WTC11 (cell line): ENCODE measurements around the gene CEP78.

ENCODE experiments used
- SMAD3 ChIP-seq: sonication (generic); formaldehyde crosslinking; IDR thresholded peaks from 2 replicates; pipeline ENCODE4 v1.8.0; 2022; ENCODE audit warnings: missing genetic modification reagents, mild to moderate bottlenecking, borderline replicate concordance
- TF ChIP-seq, protein P1 (sequence below): fragments of 250-450 bp; sonication (Bioruptor Pico); IDR thresholded peaks from 2 replicates; pipeline ENCODE4 v2.1.2; 2022; ENCODE audit warnings: mild to moderate bottlenecking, moderate library complexity

DNA sequence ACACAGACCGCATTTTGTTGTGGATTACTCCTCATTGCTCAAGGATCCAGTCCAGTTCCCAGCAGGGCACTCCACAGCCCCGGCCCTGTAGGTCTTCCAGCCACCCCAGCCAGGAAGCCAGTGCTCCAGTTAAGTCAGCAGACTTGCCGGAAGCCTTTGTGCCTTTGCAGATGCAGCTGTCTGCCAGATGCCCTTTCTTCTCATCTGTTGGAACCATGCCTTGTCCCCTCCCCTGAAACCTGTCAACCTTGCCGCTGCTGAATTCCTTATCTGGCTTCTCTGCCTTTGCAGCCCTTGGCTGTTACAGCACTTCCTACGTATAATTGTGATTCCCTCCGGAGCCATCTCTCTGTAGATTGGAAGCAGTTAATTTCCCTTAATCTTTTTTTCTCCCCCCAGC, 89.5 kb downstream of the CEP78 start:
- no peak for TF ChIP-seq SMAD3 (CRISPR knock-in tag)
- TF ChIP-seq, protein P1, sequence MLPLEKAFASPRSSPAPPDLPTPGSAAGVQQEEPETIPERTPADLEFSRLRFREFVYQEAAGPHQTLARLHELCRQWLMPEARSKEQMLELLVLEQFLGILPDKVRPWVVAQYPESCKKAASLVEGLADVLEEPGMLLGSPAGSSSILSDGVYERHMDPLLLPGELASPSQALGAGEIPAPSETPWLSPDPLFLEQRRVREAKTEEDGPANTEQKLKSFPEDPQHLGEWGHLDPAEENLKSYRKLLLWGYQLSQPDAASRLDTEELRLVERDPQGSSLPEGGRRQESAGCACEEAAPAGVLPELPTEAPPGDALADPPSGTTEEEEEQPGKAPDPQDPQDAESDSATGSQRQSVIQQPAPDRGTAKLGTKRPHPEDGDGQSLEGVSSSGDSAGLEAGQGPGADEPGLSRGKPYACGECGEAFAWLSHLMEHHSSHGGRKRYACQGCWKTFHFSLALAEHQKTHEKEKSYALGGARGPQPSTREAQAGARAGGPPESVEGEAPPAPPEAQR (CRISPR knock-in tag) = no peak
